ENCODE results near the gene PARP4.
"Not testable (repeated sequence)": the region's sequence is repeated elsewhere in the genome, so short reads cannot be mapped to it uniquely, and the experiment has no call there.

The PARP4 gene

GRCh38 chr13:24458736-24459135 is 53.8 kb downstream of the PARP4 start:
- TF ChIP-seq CTCF (conservative IDR thresholded peaks at IDR 0.05; ENCODE audit: low read depth, low read length): no peak
- DNase-seq (ENCODE audit: low read depth): peak; percentile 51
- H3K4me3 ChIP-seq (ENCODE audit: low read depth, low read length): no peak overlapping the region

GRCh38 chr13:24456396-24456795 is 56.2 kb downstream of the PARP4 start:
- H3K4me3 ChIP-seq (ENCODE audit: low read depth, low read length): no peak overlapping the region
- no peak for DNase-seq (ENCODE audit: low read depth)
- no peak for TF ChIP-seq CTCF (conservative IDR thresholded peaks at IDR 0.05; ENCODE audit: low read depth, low read length)

GRCh38 chr13:24454056-24454455 is 58.5 kb downstream of the PARP4 start:
- DNase-seq (ENCODE audit: low read depth): no peak
- TF ChIP-seq CTCF (conservative IDR thresholded peaks at IDR 0.05; ENCODE audit: low read depth, low read length): no peak
- no peak overlapping the region for H3K4me3 ChIP-seq (ENCODE audit: low read depth, low read length)

GRCh38 chr13:24452044-24452443 is 60.5 kb downstream of the PARP4 start:
- H3K4me3 ChIP-seq (ENCODE audit: low read depth, low read length): no peak overlapping the region
- DNase-seq (ENCODE audit: low read depth): no peak
- no peak for TF ChIP-seq CTCF (conservative IDR thresholded peaks at IDR 0.05; ENCODE audit: low read depth, low read length)

GRCh38 chr13:24450530-24450929 is 62.0 kb downstream of the PARP4 start:
- no peak overlapping the region for H3K4me3 ChIP-seq (ENCODE audit: low read depth, low read length)
- no peak for TF ChIP-seq CTCF (conservative IDR thresholded peaks at IDR 0.05; ENCODE audit: low read depth, low read length)
- peak; percentile 13 for DNase-seq (ENCODE audit: low read depth)

GRCh38 chr13:24444851-24445250 is 67.7 kb downstream of the PARP4 start:
- H3K4me3 ChIP-seq (ENCODE audit: low read depth, low read length); DNase-seq (ENCODE audit: low read depth): not testable (repeated sequence)

- no peak for TF ChIP-seq CTCF (conservative IDR thresholded peaks at IDR 0.05; ENCODE audit: low read depth, low read length)
- H3K4me3 ChIP-seq (ENCODE audit: low read depth, low read length): no peak overlapping the region
- no peak for DNase-seq (ENCODE audit: low read depth)
These were observed 69.2 kb downstream of the PARP4 start for GRCh38 chr13:24443366-24443765.

- H3K4me3 ChIP-seq (ENCODE audit: low read depth, low read length); DNase-seq (ENCODE audit: low read depth): not testable (repeated sequence)
These were observed 86.5 kb downstream of the PARP4 start for GRCh38 chr13:24426045-24426444.

GRCh38 chr13:24419668-24420067 is 92.9 kb downstream of the PARP4 start:
- not testable (repeated sequence) for H3K4me3 ChIP-seq (ENCODE audit: low read depth, low read length); DNase-seq (ENCODE audit: low read depth)

Data from choroid plexus epithelial cell (primary cell).